HG02588 (cell line): ENCODE measurements around the gene SLC16A2.
"Not testable (repeated sequence)": the region's sequence is repeated elsewhere in the genome, so short reads cannot be mapped to it uniquely, and the experiment has no call there.

ENCODE experiments used
- ATAC-seq: cut with Tn5 transposase; IDR thresholded peaks from one replicate; pipeline ENCODE4 v1.9.1; 2021; ENCODE audit warnings: mild to moderate bottlenecking, moderate library complexity; ENCODE audit not compliant: unreplicated experiment

SLC16A2 gene

GRCh38 chrX:74445099-74445498 is 23.8 kb downstream of the SLC16A2 start:
- ATAC-seq, result no peak

GRCh38 chrX:74446876-74447275 is 25.6 kb downstream of the SLC16A2 start:
- no peak for ATAC-seq

GRCh38 chrX:74448669-74449068 is 27.4 kb downstream of the SLC16A2 start:
- no peak for ATAC-seq

GRCh38 chrX:74449322-74449936 is 28.1 kb downstream of the SLC16A2 start:
- ATAC-seq, result no peak

- ATAC-seq, result no peak
Measured at GRCh38 chrX:74449937-74450330, 28.6 kb downstream of the SLC16A2 start.

- no peak for ATAC-seq
Measured at GRCh38 chrX:74450803-74451449, 29.6 kb downstream of the SLC16A2 start.

GRCh38 chrX:74451450-74452198 is 30.3 kb downstream of the SLC16A2 start:
- ATAC-seq, result no peak

GRCh38 chrX:74452199-74452481 is 30.8 kb downstream of the SLC16A2 start:
- ATAC-seq, result no peak

- no peak for ATAC-seq
Measured at GRCh38 chrX:74453178-74453577, 31.9 kb downstream of the SLC16A2 start.

- not testable (repeated sequence) for ATAC-seq
Measured at GRCh38 chrX:74454233-74454632, 32.9 kb downstream of the SLC16A2 start.

- no peak for ATAC-seq
Measured at GRCh38 chrX:74458736-74459135, 37.4 kb downstream of the SLC16A2 start.

- no peak for ATAC-seq
Measured at GRCh38 chrX:74461384-74461783, 40.1 kb downstream of the SLC16A2 start.

- no peak for ATAC-seq
Measured at GRCh38 chrX:74464722-74465121, 43.4 kb downstream of the SLC16A2 start.

GRCh38 chrX:74465424-74465823 is 44.1 kb downstream of the SLC16A2 start:
- ATAC-seq, result no peak

GRCh38 chrX:74467656-74468055 is 46.4 kb downstream of the SLC16A2 start:
- no peak for ATAC-seq

- not testable (repeated sequence) for ATAC-seq
Measured at GRCh38 chrX:74473116-74473515, 51.8 kb downstream of the SLC16A2 start.

- ATAC-seq, result no peak
Measured at GRCh38 chrX:74490247-74490646, 69.0 kb downstream of the SLC16A2 start.

- ATAC-seq, result no peak
Measured at GRCh38 chrX:74492720-74493201, 71.5 kb downstream of the SLC16A2 start.

- no peak for ATAC-seq
Measured at GRCh38 chrX:74493806-74494205, 72.5 kb downstream of the SLC16A2 start.

- no peak for ATAC-seq
Measured at GRCh38 chrX:74498924-74499323, 77.6 kb downstream of the SLC16A2 start.

GRCh38 chrX:74500067-74500466 is 78.8 kb downstream of the SLC16A2 start:
- no peak for ATAC-seq

GRCh38 chrX:74500555-74500954 is 79.3 kb downstream of the SLC16A2 start:
- ATAC-seq, result no peak
